HG03064 (cell line): ENCODE data around the gene NOL4L.
"Not testable (repeated sequence)": the region's sequence is repeated elsewhere in the genome, so short reads cannot be mapped to it uniquely, and the experiment has no call there.

ENCODE experiments used
- ATAC-seq: cut with Tn5 transposase; IDR thresholded peaks from one replicate; pipeline ENCODE4 v1.9.1; 2021; ENCODE audit warnings: low read depth; ENCODE audit not compliant: unreplicated experiment

Gene NOL4L

DNA sequence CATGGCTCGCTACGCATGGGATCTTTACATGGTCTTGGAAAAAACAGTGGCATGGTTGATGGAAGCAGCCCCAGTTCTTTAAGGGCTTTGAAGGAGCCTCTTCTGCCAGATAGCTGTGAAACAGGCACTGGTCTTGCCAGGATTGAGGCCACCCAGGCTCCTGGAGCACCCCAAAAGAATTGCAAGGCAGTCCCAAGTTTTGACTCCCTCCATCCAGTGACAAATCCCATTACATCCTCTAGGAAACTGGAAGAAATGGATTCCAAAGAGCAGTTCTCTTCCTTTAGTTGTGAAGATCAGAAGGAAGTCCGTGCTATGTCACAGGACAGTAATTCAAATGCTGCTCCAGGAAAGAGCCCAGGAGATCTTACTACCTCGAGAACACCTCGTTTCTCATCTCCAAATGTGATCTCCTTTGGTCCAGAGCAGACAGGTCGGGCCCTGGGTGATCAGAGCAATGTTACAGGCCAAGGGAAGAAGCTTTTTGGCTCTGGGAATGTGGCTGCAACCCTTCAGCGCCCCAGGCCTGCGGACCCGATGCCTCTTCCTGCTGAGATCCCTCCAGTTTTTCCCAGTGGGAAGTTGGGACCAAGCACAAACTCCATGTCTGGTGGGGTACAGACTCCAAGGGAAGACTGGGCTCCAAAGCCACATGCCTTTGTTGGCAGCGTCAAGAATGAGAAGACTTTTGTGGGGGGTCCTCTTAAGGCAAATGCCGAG lies 148.8 kb downstream of the NOL4L start:
- no peak for ATAC-seq

DNA sequence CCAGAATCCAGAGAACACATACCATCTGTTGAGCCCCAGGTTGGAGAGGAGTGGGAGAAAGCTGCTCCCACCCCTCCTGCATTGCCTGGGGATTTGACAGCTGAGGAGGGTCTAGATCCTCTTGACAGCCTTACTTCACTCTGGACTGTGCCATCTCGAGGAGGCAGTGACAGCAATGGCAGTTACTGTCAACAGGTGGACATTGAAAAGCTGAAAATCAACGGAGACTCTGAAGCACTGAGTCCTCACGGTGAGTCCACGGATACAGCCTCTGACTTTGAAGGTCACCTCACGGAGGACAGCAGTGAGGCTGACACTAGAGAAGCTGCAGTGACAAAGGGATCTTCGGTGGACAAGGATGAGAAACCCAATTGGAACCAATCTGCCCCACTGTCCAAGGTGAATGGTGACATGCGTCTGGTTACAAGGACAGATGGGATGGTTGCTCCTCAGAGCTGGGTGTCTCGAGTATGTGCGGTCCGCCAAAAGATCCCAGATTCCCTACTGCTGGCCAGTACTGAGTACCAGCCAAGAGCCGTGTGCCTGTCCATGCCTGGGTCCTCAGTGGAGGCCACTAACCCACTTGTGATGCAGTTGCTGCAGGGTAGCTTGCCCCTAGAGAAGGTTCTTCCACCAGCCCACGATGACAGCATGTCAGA lies 149.6 kb downstream of the NOL4L start:
- no peak for ATAC-seq

DNA sequence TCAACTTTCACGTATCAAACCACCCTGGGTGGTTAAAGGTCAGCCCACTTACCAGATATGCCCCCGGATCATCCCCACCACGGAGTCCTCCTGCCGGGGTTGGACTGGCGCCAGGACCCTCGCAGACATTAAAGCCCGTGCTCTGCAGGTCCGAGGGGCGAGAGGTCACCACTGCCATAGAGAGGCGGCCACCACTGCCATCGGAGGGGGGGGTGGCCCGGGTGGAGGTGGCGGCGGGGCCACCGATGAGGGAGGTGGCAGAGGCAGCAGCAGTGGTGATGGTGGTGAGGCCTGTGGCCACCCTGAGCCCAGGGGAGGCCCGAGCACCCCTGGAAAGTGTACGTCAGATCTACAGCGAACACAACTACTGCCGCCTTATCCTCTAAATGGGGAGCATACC lies 150.7 kb downstream of the NOL4L start:
- no peak for ATAC-seq

DNA sequence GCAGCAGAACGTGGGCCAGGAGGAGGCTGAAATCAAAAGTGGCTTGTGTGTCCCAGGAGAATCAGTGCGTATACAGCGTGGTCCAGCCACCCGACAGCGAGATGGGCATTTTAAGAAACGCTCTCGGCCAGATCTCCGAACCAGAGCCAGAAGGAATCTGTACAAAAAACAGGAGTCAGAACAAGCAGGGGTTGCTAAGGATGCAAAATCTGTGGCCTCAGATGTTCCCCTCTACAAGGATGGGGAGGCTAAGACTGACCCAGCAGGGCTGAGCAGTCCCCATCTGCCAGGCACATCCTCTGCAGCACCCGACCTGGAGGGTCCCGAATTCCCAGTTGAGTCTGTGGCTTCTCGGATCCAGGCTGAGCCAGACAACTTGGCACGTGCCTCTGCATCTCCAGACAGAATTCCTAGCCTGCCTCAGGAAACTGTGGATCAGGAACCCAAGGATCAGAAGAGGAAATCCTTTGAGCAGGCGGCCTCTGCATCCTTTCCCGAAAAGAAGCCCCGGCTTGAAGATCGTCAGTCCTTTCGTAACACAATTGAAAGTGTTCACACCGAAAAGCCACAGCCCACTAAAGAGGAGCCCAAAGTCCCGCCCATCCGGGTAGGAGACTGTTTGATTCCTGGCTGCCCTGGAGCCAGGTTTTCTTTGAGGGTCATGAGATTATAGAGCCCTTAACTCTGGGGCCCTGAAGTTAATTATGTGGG lies 151.7 kb downstream of the NOL4L start:
- no peak for ATAC-seq

DNA sequence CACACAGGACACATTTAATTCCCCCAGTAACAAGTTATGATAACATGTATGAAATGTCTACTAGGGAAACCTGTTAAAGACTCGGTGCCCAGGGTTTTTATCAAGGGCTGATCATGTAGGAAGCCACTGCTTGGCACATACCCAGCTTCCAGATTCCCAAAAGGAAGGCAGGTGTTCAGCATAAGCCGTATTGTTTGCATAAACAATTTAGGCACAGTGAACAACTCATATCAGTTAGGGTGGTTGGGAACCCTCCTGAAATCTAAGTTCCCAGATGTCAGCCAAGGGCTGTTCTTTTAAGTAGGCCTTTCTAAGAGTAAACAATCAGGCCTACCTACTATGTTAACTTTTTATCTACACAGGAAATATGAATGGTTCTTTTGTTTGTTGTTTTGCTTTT lies 152.9 kb downstream of the NOL4L start:
- ATAC-seq: no peak

DNA sequence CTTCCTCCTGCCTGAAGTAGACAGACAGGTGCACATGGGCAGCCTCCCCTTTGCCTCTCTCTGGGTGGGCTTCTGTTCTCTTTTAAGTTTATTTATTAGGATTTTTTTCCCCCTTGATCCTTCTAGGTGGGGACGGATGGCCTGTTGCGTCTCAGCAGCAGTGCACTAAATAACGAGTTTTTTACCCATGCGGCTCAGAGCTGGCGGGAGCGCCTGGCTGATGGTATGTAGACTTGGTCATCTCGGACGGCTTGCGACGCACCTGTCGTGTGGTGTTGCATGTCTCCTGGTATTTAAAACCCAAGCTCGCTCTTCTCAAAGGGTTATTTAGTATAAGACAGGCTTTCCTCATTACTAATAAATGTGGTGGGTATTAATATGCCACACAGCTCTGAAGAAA lies 153.7 kb downstream of the NOL4L start:
- ATAC-seq: no peak

DNA sequence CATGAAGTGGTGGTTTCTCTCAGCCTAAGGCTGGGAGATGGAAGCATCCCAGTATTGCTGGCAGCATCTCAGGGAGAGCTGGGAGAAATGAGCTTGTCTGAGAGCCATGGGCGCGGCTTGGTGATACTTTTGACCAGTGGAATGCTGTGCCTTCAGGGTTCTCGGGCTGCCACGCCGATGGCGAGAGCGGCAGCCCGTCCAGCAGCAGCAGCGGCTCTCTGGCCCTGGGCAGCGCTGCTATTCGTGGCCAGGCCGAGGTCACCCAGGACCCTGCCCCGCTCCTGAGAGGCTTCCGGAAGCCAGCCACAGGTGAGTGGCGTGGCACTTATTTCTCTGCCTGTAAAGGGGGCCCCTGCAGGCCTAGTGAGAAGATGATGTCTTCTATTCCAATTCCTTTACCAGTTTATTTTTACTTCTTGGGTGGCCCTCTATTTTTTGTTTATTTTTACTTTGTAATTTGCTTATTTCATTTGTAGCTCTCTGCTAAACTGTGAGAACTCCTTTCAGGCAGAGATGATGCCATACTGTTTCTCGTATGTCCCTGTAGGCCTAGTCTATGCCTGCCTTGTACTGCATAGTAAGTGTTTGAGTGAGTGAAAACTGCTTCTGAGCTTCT lies 155.3 kb downstream of the NOL4L start:
- no peak for ATAC-seq

DNA sequence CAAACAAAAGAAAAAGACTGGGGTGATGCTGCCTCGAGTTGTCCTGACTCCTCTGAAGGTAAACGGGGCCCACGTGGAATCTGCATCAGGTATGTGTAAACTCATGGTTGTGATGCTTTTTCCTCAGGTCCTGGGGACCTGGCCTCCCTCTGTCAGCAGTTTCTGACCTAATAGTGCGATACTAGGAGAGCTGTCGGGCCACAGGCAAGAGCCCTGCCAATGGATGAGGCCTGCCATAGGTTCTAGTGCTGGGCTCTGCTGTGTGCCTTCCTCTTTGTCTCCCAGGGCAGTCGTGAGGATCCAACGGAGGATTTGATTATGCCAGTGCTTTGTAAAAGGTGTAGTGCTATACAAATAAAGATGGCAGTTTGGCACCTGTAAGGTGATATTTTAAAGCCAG lies 155.8 kb downstream of the NOL4L start:
- ATAC-seq: no peak

DNA sequence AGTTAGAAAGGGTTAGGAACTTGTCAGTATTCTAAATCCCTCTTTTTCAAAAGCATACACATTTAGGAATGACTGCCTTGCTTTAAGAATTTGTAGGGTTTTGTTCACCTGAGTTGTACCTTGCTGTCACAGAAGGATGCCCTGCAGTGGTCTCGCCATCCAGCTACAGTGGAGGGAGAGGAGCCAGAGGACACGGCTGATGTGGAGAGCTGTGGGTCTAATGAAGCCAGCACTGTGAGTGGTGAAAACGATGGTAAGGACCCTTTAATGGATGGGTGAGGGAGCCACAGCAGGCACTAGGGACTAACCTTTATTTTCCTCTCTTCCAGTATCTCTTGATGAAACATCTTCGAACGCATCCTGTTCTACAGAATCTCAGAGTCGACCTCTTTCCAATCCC lies 157.1 kb downstream of the NOL4L start:
- no peak for ATAC-seq

DNA sequence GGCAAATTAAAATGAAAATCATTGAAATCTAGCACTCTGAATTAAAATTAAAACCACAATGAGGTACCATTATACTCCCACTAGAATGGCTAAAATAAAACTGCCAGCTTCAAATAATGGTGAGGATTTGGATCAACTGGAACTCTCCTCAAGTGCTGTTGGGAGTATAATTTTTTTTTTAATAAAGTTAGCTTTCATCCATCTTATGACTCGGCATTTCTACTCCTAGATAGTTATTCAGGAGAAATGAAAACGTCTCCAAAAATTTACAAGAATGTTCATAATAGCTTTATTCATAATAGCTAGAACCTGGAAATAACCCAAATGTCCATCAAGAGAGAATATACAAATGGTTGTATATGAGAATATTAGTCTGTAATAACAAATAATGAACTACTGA lies 163.8 kb downstream of the NOL4L start:
- no peak for ATAC-seq

DNA sequence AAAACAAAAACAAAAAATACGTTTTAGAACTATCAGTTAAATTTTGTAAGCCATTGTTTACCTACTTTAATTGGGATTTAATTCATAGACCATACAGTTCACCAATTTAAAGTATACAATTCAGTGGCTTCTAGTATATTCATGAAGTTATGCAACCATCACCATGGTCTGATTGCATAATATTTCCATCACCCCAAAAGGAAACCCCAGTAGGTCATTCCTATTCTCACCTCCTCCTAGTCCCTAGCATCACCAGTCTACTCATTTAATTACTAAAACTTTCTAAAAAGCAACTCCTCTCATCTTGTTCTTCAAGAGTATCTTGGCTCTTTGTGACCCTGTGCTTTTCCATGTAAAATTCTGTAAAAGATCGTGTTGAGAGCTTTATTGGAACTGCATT lies 166.8 kb downstream of the NOL4L start:
- ATAC-seq: no peak

DNA sequence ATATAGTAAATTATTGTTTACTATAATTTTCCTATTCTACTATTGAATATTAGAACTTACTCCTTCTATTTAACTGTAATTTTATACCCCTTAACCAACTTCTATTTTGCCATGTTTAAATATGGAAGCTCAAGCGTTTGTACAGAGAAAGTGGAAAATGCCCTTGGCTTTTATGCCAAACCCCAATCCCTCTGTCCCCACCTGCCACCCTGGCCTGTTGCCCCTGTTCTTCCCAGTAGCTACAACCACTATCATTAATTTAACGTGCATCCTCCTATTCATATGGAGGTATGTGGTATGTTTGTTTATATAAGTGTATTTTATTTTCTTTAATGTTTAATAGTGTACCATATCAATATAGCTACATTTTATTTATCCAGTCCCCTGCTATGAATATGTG lies 168.9 kb downstream of the NOL4L start:
- no peak for ATAC-seq

DNA sequence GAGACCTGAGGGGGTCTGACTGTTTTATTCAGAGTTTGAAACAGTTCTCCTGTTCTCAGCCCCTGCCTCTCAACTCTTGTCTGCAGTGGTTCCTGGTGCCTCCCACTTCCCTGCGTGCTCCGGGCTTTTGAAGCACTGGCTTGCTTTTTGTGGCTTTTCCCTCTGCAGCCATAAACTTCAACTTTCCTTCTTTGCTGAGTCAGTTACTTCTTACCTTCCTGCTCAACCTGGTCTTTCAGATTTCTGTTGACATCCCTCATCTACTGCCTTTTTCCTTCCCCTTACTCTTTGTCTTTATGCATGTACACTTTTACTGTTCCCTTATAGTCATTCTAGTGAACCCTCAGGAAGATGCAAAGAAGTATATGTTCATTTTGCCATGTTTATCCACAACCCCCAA lies 169.6 kb downstream of the NOL4L start:
- no peak for ATAC-seq

DNA sequence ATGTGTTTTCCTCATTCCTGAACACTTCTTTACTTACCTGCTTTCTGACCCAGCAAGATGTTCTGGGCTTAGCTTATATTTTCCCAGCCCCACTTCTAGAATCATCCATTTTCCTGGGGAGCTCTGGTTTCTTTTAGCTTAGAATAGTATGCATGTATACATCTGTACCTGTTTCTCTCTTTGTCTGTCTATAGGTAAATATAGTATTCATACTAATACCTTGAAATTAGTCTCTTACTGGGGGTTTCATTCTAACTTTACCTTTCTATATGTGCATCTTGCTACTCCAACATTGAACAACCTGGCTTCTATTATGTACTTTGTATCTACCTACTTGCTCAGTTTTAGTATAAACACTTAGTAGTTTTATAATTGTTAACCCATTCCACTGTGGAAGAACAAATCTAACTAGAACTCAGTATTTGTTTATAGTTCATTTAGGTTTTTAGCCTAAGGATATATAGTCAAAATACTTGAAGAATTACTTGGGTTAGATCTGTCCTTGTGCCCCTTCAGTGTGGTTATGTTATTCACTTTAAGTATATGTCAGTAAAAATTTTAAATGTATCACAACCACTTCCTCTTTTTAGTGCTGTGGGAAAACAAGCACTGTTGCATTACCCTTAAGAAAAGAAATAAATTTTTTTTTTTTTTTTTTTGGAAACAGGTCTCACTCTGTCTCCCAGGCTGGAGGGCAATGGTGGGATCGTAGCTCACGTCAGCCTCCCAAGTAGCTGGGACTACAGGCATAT lies 173.0 kb downstream of the NOL4L start:
- ATAC-seq: no peak

DNA sequence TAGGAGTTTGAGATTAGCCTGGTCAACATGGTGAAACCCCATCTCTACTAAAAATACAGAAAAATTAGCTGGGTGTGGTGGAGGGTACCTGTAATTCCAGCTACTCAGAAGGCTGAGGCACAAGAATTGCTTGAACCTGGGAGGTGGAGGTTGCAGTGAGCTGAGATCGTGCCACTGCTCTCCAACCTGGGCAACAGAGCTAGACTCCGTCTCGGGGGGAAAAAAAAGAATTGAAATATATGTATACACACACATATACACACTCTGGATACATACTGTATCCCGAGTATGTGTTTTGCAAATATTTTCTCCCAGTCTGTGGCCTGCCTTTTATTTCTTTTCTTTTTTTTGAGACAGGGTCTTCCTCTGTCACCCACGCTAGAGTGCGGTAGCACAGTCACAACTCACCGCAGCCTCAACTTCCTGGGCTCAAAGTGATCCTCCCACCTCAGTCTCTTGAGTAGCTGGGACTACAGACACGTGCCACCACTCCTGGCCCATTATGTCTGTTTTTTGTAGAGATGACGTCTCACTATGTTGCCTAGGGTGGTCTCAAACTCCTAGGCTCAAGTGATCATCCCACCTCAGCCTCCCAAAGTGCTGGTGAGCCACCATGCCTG lies 177.9 kb downstream of the NOL4L start:
- ATAC-seq: not testable (repeated sequence)

DNA sequence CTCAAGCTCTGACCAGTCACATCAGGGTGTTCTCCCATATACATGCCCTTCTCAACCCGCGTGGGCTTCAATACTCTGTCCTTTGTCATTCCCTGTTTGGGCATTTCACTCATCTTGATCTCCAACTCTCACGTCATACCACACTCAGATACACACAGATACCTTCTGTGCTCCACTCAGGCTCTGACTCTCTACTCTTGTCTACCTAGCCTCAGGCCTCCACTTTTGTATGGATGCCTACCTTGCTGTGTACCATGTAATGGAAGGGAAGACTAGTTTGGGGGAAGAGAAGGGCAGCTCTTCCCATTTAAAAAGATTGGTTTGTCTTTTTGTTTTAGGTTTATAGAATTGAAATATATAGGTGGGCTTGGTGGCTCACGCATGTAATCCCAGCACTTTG lies 178.4 kb downstream of the NOL4L start:
- ATAC-seq: no peak

DNA sequence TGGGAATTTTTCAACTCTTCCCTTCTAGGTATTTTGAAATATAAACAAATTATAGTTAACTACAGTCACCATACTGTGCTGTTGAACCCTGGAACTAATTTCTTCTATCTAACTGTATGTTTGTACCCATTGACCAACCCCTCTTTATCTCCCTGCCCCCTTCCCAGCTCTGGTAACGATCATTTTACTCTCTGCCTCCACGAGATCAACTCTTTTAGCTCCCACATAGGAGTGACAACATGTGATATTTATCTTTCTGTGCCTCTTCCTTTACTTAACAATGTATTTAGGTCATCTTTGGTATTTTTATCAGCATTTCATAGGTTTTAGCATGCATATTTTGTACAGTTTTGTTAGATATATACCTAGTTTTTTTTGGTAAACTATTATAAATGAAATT lies 181.1 kb downstream of the NOL4L start:
- no peak for ATAC-seq

DNA sequence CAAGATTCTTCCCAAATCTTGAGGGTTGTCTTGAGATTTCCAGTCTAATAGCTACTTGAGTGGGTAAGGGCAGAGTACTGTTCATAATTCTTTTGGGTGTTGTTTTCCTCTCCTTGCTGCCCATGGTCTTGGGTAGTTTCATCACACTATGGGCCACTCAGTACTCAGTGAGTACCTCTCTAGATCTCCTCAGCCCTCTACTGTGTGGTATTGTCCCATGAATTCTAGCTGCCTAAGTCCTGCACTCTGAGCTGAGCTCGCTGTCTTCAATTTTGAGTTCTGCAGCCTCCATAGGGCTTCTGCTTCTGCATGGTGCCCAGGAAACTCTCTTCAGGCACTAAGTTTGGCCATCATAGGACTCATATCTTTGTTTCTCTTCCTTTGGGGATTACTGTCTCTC lies 184.7 kb downstream of the NOL4L start:
- no peak for ATAC-seq

DNA sequence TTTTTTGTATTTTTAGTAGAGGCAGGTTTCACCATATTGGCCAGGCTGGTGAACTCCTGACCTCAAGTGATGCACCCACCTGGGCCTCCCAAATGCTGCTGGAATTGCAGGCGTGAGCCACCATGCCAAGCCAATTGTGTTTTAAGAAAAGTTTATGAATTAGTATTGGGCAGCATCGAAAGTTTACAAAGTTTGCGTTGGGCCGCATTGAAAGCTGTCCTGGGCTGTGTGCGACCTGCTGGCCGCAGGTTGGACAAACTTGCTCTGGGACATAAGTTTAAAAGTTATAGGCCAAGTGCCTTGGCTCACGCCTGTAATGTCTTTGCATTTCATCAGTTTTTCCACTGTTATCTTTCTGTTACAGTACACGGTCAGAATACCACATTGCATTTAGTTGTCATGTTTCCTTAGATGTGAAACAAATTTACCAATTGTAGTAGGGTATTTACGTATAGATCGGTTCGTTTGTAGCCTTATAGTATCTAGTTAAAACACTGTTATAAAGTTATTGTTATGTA lies 187.5 kb downstream of the NOL4L start:
- ATAC-seq: no peak

DNA sequence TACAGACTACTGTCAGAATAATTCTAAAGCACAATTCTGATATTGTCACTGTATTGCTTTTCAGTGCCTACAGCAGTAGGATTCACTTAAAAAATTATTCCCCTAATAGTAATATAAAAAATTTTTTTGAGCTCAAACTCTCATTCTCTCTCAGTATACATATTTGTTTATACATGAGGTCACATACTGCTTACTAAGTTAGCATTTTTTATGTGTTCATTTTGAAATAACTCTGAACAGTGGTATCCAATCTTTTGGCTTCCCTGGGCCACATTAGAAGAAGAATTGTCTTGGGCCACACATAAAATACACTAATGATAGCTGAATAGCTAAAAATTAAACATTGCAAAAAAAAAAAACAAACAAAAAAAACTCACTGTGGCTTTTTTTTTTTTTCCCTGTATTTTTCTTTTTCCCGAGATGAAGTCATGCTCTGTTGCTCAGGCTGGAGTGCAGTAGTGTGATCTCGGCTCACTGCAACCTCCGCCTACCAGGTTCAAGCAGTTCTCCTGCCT lies 188.4 kb downstream of the NOL4L start:
- ATAC-seq: no peak
